Vagina (tissue), 2 donors: ENCODE results near the gene LTC4S. TPM values are rescaled to one million over a fixed set of nuclear protein-coding genes. Genes with fewer than 3 reads are reported as not detected.

Experiments
- DNase-seq, 2 donors: peaks; one replicate each; pipeline ENCODE4 v3.0.0-alpha.2; 2017; ENCODE audit errors: extremely low spot score in 2 of 2
- H3K27ac ChIP-seq: fragments of 200-600 bp; sonication (generic); one replicate; pipeline ENCODE4 v1.5.1; 2019
- H3K27me3 ChIP-seq: fragments of 200-600 bp; sonication (generic); one replicate; pipeline ENCODE4 v1.5.1; 2019
- H3K36me3 ChIP-seq, 2 donors: fragments of 200-600 bp; sonication (generic); one replicate each; pipeline ENCODE4 v1.5.1; 2017 to 2019
- H3K4me1 ChIP-seq: fragments of 200-600 bp; sonication (generic); one replicate; pipeline ENCODE4 v1.5.1; 2019
- H3K4me3 ChIP-seq, 2 donors: fragments of 200-600 bp; sonication (generic); 1 replicate in 1 of 2; 2 replicates in 1 of 2; pipeline ENCODE4 v1.5.1; 2016 to 2019
- H3K9me3 ChIP-seq: fragments of 200-600 bp; sonication (generic); one replicate; pipeline ENCODE4 v1.5.1; 2019
- CTCF ChIP-seq, 3 experiments: fragments of 450-650 bp in 2 of 3; fragments of 200-600 bp in 1 of 3; sonication (generic) in 1 of 3; IDR thresholded peaks; one replicate each; pipeline ENCODE4 v1.5.1; 2017 to 2019; ENCODE audit warnings: antibody characterized with exemption in 3 of 3, mild to moderate bottlenecking in 2 of 3, moderate library complexity in 2 of 3
- POLR2A ChIP-seq, 2 donors: fragments of 450-650 bp; IDR thresholded peaks; one replicate each; pipeline ENCODE4 v1.6.1; 2017; ENCODE audit warnings: antibody characterized with exemption in 2 of 2, mild to moderate bottlenecking in 2 of 2, moderate library complexity in 2 of 2
- POLR2AphosphoS5 ChIP-seq, 2 donors: sonication (generic); formaldehyde crosslinking; IDR thresholded peaks; one replicate each; pipeline ENCODE4 v1.9.0; 2017; ENCODE audit warnings: antibody characterized with exemption in 2 of 2, mild to moderate bottlenecking in 2 of 2, low read depth in 1 of 2; ENCODE audit not compliant: insufficient read depth in 1 of 2
- intact Hi-C: fragments of 100-400 bp; cut with DNase I; formaldehyde crosslinking; loops from one replicate; pipeline ENCODE4 v1.15.1; 2023
- total RNA-seq: library from RNA; depleted of rRNA; stranded (reverse); fragments of >200 nt; gene quantifications from one replicate; pipeline ENCODE4 v1.2.3, GENCODE V29; 2016

Gene LTC4S
- total RNA-seq, 1 donor from 2014 or later: 10.6 TPM

GRCh38 chr5:179802207-179802883, 8.6 kb downstream of the LTC4S start:
- intact Hi-C loops: loop anchor here (10.0 kb wide), 2 partner anchors 52 to 102 kb away; partner anchors contain the start of genes MRNIP and TBC1D9B
- Histone ChIP-seq H3K9me3 (no peaks in the 10 kb centered on the region), H3K4me3 (no peak overlapping the region), H3K27me3 (no peaks in the 10 kb centered on the region), H3K36me3 (peaks cover 0 to 42% of the 10 kb centered on the region in 2 donors), H3K4me1 (peaks cover 46% of the 10 kb centered on the region), H3K27ac (no peak overlapping the region)
- TF ChIP-seq POLR2AphosphoS5 (IDR thresholded peaks at IDR 0.05; ENCODE audit: insufficient read depth in 1 of 2, low read depth in 1 of 2) (no peak), POLR2A (IDR thresholded peaks at IDR 0.05) (no peak), CTCF (IDR thresholded peaks at IDR 0.05) (no peak)
- DNase-seq: no peak

GRCh38 chr5:179802950-179803562, 9.3 kb downstream of the LTC4S start:
- DNase-seq: no peak
- Histone ChIP-seq H3K36me3 (peaks cover 0 to 34% of the 10 kb centered on the region in 2 donors), H3K4me3 (no peak overlapping the region), H3K4me1 (peaks cover 53% of the 10 kb centered on the region), H3K9me3 (no peaks in the 10 kb centered on the region), H3K27ac (peak overlapping the region; percentile 2), H3K27me3 (no peaks in the 10 kb centered on the region)
- intact Hi-C loops: loop anchor here (10.0 kb wide), 2 partner anchors 52 to 102 kb away; partner anchors contain the start of genes MRNIP and TBC1D9B
- TF ChIP-seq CTCF (IDR thresholded peaks at IDR 0.05): no peak
- no peak for TF ChIP-seq POLR2A (IDR thresholded peaks at IDR 0.05)
- TF ChIP-seq POLR2AphosphoS5 (IDR thresholded peaks at IDR 0.05; ENCODE audit: insufficient read depth in 1 of 2, low read depth in 1 of 2): no peak

- intact Hi-C loops: loop anchor here (10.0 kb wide), 2 partner anchors 51 to 101 kb away; partner anchors contain the start of genes MRNIP and TBC1D9B
- H3K27me3 ChIP-seq: no peaks in the 10 kb centered on the region
- peak in 1 of 2 donors; percentile 94 for DNase-seq
- peaks cover 56% of the 10 kb centered on the region for H3K4me1 ChIP-seq
- peaks cover 0 to 26% of the 10 kb centered on the region in 2 donors for H3K36me3 ChIP-seq
- H3K27ac ChIP-seq: peak overlapping the region; percentile 2
- H3K9me3 ChIP-seq: no peaks in the 10 kb centered on the region
- H3K4me3 ChIP-seq: no peak overlapping the region
- TF ChIP-seq POLR2AphosphoS5 (IDR thresholded peaks at IDR 0.05; ENCODE audit: insufficient read depth in 1 of 2, low read depth in 1 of 2) (no peak), CTCF (IDR thresholded peaks at IDR 0.05) (no peak), POLR2A (IDR thresholded peaks at IDR 0.05) (no peak)
Observed at GRCh38 chr5:179803651-179804554, 10.1 kb downstream of the LTC4S start.

GRCh38 chr5:179804555-179804947, 10.8 kb downstream of the LTC4S start:
- no peak for DNase-seq

More at GRCh38 chr5:179804555-179804947, 10.8 kb downstream of the LTC4S start:
- Histone ChIP-seq H3K27me3 (no peaks in the 10 kb centered on the region), H3K4me1 (peaks cover 56% of the 10 kb centered on the region), H3K27ac (peak overlapping the region; percentile 98), H3K36me3 (peaks cover 0 to 20% of the 10 kb centered on the region in 2 donors), H3K9me3 (no peaks in the 10 kb centered on the region), H3K4me3 (peak overlapping the region in 1 of 2 donors; percentile 77)
- TF ChIP-seq POLR2AphosphoS5 (IDR thresholded peaks at IDR 0.05; ENCODE audit: insufficient read depth in 1 of 2, low read depth in 1 of 2): no peak
- no peak for TF ChIP-seq POLR2A (IDR thresholded peaks at IDR 0.05)
- TF ChIP-seq CTCF (IDR thresholded peaks at IDR 0.05): no peak
- intact Hi-C loops: loop anchor here (10.0 kb wide), 2 partner anchors 50 to 100 kb away; partner anchors contain the start of genes MRNIP and TBC1D9B
